ENCODE results near the gene BAD.

DNA sequence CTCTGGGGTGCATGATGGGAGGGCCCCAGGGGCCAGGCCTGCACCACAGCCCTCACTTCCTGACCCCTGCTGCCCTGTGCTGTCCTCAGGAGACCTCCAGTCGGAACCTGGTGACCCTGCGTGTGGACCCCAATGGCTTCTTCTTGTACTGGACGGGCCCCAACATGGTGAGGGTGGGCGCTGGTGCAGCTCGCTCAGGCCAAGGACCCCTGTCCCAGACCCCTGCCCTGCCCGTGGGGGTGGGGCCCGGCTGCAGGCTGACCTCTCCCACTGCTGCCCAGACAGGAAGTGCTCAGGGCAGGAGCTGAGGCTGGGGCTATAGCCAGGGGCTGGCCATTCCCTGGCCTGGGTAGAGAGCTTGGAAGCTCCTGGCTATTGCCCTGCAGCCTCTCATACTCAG is 30.1 kb downstream of the BAD start:
- TF ChIP-seq, protein P1, sequence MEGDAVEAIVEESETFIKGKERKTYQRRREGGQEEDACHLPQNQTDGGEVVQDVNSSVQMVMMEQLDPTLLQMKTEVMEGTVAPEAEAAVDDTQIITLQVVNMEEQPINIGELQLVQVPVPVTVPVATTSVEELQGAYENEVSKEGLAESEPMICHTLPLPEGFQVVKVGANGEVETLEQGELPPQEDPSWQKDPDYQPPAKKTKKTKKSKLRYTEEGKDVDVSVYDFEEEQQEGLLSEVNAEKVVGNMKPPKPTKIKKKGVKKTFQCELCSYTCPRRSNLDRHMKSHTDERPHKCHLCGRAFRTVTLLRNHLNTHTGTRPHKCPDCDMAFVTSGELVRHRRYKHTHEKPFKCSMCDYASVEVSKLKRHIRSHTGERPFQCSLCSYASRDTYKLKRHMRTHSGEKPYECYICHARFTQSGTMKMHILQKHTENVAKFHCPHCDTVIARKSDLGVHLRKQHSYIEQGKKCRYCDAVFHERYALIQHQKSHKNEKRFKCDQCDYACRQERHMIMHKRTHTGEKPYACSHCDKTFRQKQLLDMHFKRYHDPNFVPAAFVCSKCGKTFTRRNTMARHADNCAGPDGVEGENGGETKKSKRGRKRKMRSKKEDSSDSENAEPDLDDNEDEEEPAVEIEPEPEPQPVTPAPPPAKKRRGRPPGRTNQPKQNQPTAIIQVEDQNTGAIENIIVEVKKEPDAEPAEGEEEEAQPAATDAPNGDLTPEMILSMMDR (IDR thresholded peaks at IDR 0.05; ENCODE audit: poor library complexity) = no peak
- TF ChIP-seq EZH2phosphoT487 (IDR thresholded peaks at IDR 0.05; ENCODE audit: low read depth, severe bottlenecking, unreplicated experiment) = no peak

Measured in hepatocyte (in vitro differentiated cells).